Activated CD8-positive, alpha-beta memory T cell treated with anti-CD3 and anti-CD28 coated beads, Interleukin-2, amount 50 U/mL, for 4 hours (primary cell): ENCODE measurements around the gene ALDH3B1.
"Not testable (repeated sequence)": the region's sequence is repeated elsewhere in the genome, so short reads cannot be mapped to it uniquely, and the experiment has no call there.

Experiments
- DNase-seq: peaks from one replicate; pipeline ENCODE4 v3.0.0-alpha.2; 2020

The ALDH3B1 gene

GRCh38 chr11:68010090-68011041, at the start of gene ALDH3B1:
TSS of gene ALDH3B1 (plus strand) at chr11:68010327. CDS start at chr11:68015298, 4,971 bp downstream.
- DNase-seq: no peak

- DNase-seq: not testable (repeated sequence)
Measured at GRCh38 chr11:67963217-67963616, 46.9 kb upstream of the ALDH3B1 start.

GRCh38 chr11:67963879-67964278, 46.2 kb upstream of the ALDH3B1 start:
- not testable (repeated sequence) for DNase-seq

GRCh38 chr11:67964746-67965145, 45.4 kb upstream of the ALDH3B1 start:
- DNase-seq: not testable (repeated sequence)

- DNase-seq: not testable (repeated sequence)
Measured at GRCh38 chr11:67965830-67966348, 44.2 kb upstream of the ALDH3B1 start.

- DNase-seq: not testable (repeated sequence)
Measured at GRCh38 chr11:67974746-67975145, 35.4 kb upstream of the ALDH3B1 start.

GRCh38 chr11:67978766-67979418, 31.2 kb upstream of the ALDH3B1 start:
- peak; percentile 41 for DNase-seq

GRCh38 chr11:67981226-67981625, 28.9 kb upstream of the ALDH3B1 start:
- not testable (repeated sequence) for DNase-seq

GRCh38 chr11:67982255-67982857, 27.8 kb upstream of the ALDH3B1 start:
- DNase-seq: not testable (repeated sequence)

GRCh38 chr11:67983951-67984350, 26.2 kb upstream of the ALDH3B1 start:
- no peak for DNase-seq

- not testable (repeated sequence) for DNase-seq
Measured at GRCh38 chr11:67985302-67985701, 24.8 kb upstream of the ALDH3B1 start.

- not testable (repeated sequence) for DNase-seq
Measured at GRCh38 chr11:67990546-67991346, 19.4 kb upstream of the ALDH3B1 start.

- not testable (repeated sequence) for DNase-seq
Measured at GRCh38 chr11:67991347-67992121, 18.6 kb upstream of the ALDH3B1 start.

- DNase-seq: peak; percentile 45
Measured at GRCh38 chr11:67993821-67994220, 16.3 kb upstream of the ALDH3B1 start.

GRCh38 chr11:67994387-67994786, 15.7 kb upstream of the ALDH3B1 start:
- not testable (repeated sequence) for DNase-seq

GRCh38 chr11:67995129-67995528, 15.0 kb upstream of the ALDH3B1 start:
- DNase-seq: not testable (repeated sequence)

GRCh38 chr11:67995579-67995978, 14.5 kb upstream of the ALDH3B1 start:
- not testable (repeated sequence) for DNase-seq

- no peak for DNase-seq
Measured at GRCh38 chr11:67996051-67996450, 14.1 kb upstream of the ALDH3B1 start.

- no peak for DNase-seq
Measured at GRCh38 chr11:67996622-67997474, 13.3 kb upstream of the ALDH3B1 start.

GRCh38 chr11:67997475-67997921, 12.6 kb upstream of the ALDH3B1 start:
- DNase-seq: no peak
